ENCODE results near the gene ANXA2. TPM values are rescaled to one million over a fixed set of nuclear protein-coding genes. Genes with fewer than 3 reads are reported as not detected.
A peak's percentile ranks its signal among the peaks of the same experiment; 100 is the strongest.

The ANXA2 gene
- total RNA-seq, 1 experiment from 2014 or later = 3,100 TPM

DNA sequence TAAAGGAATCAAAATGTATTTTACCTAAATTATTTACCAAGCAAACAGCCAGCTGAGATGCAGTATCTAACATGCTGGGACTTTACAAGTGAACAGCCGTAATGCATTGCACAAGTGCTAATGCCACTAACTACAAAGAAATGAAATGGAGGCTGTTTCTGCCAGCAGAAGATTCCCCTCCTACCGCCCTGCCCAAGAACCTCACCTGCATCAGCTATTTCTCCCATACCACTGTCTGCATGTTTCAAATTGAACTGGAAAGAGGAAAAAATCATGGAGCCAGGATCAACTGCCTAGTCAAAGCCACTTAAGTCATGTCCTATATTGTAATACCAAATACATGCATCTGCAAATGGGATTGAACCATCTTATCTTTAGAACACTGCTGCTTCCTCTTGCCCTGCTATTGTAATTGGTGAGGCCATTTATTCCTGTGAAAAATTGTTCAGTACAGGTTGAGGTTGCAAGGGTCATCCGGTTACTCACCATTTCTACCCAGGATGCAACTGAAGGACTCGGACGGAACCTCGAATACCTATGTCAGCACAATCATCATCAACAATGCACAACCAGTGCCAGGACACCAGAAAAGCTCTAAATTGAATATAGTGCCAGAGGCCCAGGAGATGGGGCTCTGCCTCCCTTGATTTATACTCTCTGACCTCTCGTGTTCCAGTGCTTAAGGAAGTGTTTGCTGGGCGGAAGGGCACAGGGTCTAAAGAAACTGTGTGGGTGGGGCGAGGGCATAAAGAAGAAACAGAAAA is 27.5 kb downstream of the ANXA2 start:
- peaks cover 80% of the 10 kb centered on the region for H3K36me3 Mint-ChIP-seq (ENCODE audit: insufficient read depth, unreplicated experiment)
- no peaks in the 10 kb centered on the region for H3K9me3 Mint-ChIP-seq (ENCODE audit: low read depth, unreplicated experiment)
- intact Hi-C loops (cut with micrococcal nuclease; ENCODE audit: unreplicated experiment) = loop anchor here (5.0 kb wide), 1 partner anchor 37 kb away; no protein-coding TSS in a partner anchor
- CTCF ChIA-PET = interaction anchor here (0.7 to 1.9 kb wide), 4 partner anchors 8 to 23 kb away, joined by 3 to 7 read pairs (median 4); no protein-coding TSS in a partner anchor
- no TSS peak for BruUV-seq (replicated peaks)
- peak overlapping the region; percentile 67 for H3K4me3 Mint-ChIP-seq (ENCODE audit: low read depth, unreplicated experiment)
- H3K4me1 Mint-ChIP-seq (ENCODE audit: low read depth, unreplicated experiment) = peaks cover 69% of the 10 kb centered on the region
- TF ChIP-seq, protein P1, sequence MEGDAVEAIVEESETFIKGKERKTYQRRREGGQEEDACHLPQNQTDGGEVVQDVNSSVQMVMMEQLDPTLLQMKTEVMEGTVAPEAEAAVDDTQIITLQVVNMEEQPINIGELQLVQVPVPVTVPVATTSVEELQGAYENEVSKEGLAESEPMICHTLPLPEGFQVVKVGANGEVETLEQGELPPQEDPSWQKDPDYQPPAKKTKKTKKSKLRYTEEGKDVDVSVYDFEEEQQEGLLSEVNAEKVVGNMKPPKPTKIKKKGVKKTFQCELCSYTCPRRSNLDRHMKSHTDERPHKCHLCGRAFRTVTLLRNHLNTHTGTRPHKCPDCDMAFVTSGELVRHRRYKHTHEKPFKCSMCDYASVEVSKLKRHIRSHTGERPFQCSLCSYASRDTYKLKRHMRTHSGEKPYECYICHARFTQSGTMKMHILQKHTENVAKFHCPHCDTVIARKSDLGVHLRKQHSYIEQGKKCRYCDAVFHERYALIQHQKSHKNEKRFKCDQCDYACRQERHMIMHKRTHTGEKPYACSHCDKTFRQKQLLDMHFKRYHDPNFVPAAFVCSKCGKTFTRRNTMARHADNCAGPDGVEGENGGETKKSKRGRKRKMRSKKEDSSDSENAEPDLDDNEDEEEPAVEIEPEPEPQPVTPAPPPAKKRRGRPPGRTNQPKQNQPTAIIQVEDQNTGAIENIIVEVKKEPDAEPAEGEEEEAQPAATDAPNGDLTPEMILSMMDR (IDR thresholded peaks at IDR 0.05; ENCODE audit: unreplicated experiment) = no peak
- H3K27me3 Mint-ChIP-seq (ENCODE audit: unreplicated experiment) = no peaks in the 10 kb centered on the region
- peak overlapping the region; percentile 100 for H3K27ac Mint-ChIP-seq (ENCODE audit: unreplicated experiment)
- DNase-seq = peak; percentile 52

DNA sequence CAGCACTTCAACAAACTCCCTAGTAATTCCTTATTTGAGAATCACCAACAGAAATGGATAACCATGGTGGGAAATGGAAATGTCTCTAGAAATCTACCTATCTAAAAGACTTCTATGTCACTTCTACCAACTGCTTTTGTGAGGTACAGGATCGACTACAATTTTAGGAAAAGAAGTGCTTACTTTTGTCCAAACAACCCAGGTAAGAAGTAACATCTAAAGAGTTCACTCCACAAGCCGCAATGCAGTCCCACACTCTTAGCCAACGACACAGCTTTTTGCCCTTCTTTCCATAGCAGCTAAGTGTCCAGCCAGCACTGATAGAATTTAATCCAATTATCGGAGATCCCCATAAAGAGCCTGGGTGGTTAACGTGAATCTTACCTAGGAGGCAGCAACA is 28.1 kb downstream of the ANXA2 start:
- Mint-ChIP-seq H3K36me3 (ENCODE audit: insufficient read depth, unreplicated experiment) (peaks cover 78% of the 10 kb centered on the region), H3K4me1 (ENCODE audit: low read depth, unreplicated experiment) (peaks cover 71% of the 10 kb centered on the region), H3K4me3 (ENCODE audit: low read depth, unreplicated experiment) (peak overlapping the region; percentile 67), H3K9me3 (ENCODE audit: low read depth, unreplicated experiment) (no peaks in the 10 kb centered on the region), H3K27ac (ENCODE audit: unreplicated experiment) (peak overlapping the region; percentile 100), H3K27me3 (ENCODE audit: unreplicated experiment) (no peaks in the 10 kb centered on the region)
- intact Hi-C loops (cut with micrococcal nuclease; ENCODE audit: unreplicated experiment) = loop anchor here (5.0 kb wide), 1 partner anchor 38 kb away; no protein-coding TSS in a partner anchor
- TF ChIP-seq, protein P1 (IDR thresholded peaks at IDR 0.05; ENCODE audit: unreplicated experiment) = no peak
- BruUV-seq (replicated peaks) = no TSS peak
- DNase-seq = no peak
- CTCF ChIA-PET = interaction anchor here (0.7 to 1.9 kb wide), 2 partner anchors 7 to 10 kb away, joined by 3 to 7 read pairs; no protein-coding TSS in a partner anchor

DNA sequence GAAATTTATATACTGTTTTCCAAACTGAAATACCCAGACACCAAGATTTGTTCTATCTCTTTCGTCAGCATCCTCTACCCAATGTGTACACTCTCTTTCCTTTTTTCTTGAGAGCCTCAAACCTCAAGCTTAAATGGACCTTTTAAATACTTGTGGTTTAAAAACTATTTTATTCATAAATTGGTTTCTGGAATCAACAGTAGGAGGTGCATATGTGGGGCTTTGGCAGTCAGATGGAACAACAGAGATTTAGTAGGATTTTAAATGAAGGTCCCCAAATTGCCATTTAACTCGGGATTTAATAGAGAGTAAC is 33.2 kb downstream of the ANXA2 start:
- H3K4me3 Mint-ChIP-seq (ENCODE audit: low read depth, unreplicated experiment) = no peak overlapping the region
- CTCF ChIA-PET = no interaction called here
- H3K27ac Mint-ChIP-seq (ENCODE audit: unreplicated experiment) = peak overlapping the region; percentile 89
- peaks cover 66% of the 10 kb centered on the region for H3K4me1 Mint-ChIP-seq (ENCODE audit: low read depth, unreplicated experiment)
- intact Hi-C loops (cut with micrococcal nuclease; ENCODE audit: unreplicated experiment) = no loop called here
- no TSS peak for BruUV-seq (replicated peaks)
- TF ChIP-seq, protein P1 (IDR thresholded peaks at IDR 0.05; ENCODE audit: unreplicated experiment) = no peak
- no peak for DNase-seq
- H3K27me3 Mint-ChIP-seq (ENCODE audit: unreplicated experiment) = no peaks in the 10 kb centered on the region
- H3K9me3 Mint-ChIP-seq (ENCODE audit: low read depth, unreplicated experiment) = no peaks in the 10 kb centered on the region
- H3K36me3 Mint-ChIP-seq (ENCODE audit: insufficient read depth, unreplicated experiment) = peaks cover 78% of the 10 kb centered on the region

DNA sequence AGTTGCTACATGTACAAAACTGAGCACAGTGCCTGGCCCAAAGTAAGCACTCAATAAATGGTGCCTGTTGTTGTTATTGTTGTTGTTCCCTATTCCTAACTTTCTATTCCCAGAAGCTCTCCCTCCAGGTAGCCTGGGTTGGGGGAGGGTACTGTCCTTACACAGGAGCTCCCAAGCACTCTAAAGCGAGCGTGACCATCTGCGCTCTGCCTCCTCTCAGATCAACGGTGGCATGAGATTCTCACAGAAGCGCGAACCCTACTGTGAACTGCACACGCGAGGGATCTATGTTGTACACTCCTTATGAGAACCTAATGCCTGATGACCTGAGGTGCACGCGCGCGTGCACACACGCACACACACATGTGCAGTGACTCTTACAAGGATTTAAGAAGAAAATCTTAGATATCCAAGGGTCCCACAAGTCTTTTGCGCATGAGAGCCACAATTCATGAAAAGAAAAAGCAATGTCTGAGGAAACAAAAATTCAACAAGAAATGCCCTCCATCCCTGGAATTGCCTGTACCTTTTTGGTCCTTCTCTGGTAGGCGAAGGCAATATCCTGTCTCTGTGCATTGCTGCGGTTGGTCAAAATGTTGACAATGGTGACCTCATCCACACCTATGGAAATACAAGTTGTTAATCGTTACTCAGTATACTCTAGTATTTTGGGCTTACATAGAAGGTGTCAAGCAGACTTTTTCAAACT is 33.7 kb downstream of the ANXA2 start:
- peaks cover 78% of the 10 kb centered on the region for H3K36me3 Mint-ChIP-seq (ENCODE audit: insufficient read depth, unreplicated experiment)
- CTCF ChIA-PET = interaction anchor here (0.6 to 1.5 kb wide), 2 partner anchors 12 to 38 kb away, joined by 3 read pairs; no protein-coding TSS in a partner anchor
- DNase-seq = no peak
- intact Hi-C loops (cut with micrococcal nuclease; ENCODE audit: unreplicated experiment) = no loop called here
- no peak overlapping the region for H3K4me3 Mint-ChIP-seq (ENCODE audit: low read depth, unreplicated experiment)
- TF ChIP-seq, protein P1 (IDR thresholded peaks at IDR 0.05; ENCODE audit: unreplicated experiment) = no peak
- peaks cover 66% of the 10 kb centered on the region for H3K4me1 Mint-ChIP-seq (ENCODE audit: low read depth, unreplicated experiment)
- peak overlapping the region; percentile 89 for H3K27ac Mint-ChIP-seq (ENCODE audit: unreplicated experiment)
- BruUV-seq (replicated peaks) = no TSS peak
- H3K27me3 Mint-ChIP-seq (ENCODE audit: unreplicated experiment) = no peaks in the 10 kb centered on the region
- no peaks in the 10 kb centered on the region for H3K9me3 Mint-ChIP-seq (ENCODE audit: low read depth, unreplicated experiment)
